MM.1S (cell line): ENCODE measurements around the gene MAP1LC3B2.

Experiments used
- DNase-seq: peaks from one replicate; pipeline ENCODE4 v3.0.0-alpha.2; 2015
- H2AFZ ChIP-seq: fragments of 300-600 bp; sonication (generic); 2 replicates; pipeline ENCODE4 v1.6.0; 2016; ENCODE audit warnings: antibody characterized with exemption, low read length
- H3F3A ChIP-seq: fragments of 300-600 bp; sonication (generic); 2 replicates; pipeline ENCODE4 v1.6.1; 2016; ENCODE audit warnings: mild to moderate bottlenecking, antibody characterized with exemption, low read length, moderate library complexity, mixed read lengths; ENCODE audit not compliant: insufficient read depth
- H3K27ac ChIP-seq: fragments of 300-600 bp; sonication (generic); 2 replicates; pipeline ENCODE4 v1.5.1; 2016; ENCODE audit warnings: mild to moderate bottlenecking, low read length
- H3K27me3 ChIP-seq: fragments of 300-600 bp; sonication (generic); replicated peaks from 2 replicates; pipeline ENCODE4 v1.6.0; 2016; ENCODE audit warnings: low read length; ENCODE audit not compliant: insufficient read depth
- H3K36me3 ChIP-seq: fragments of 300-600 bp; sonication (generic); replicated peaks from 2 replicates; pipeline ENCODE4 v1.6.1; 2016; ENCODE audit warnings: mild to moderate bottlenecking, low read length, mixed read lengths; ENCODE audit not compliant: insufficient read depth
- H3K4me1 ChIP-seq: fragments of 300-600 bp; sonication (generic); 2 replicates; pipeline ENCODE4 v1.6.1; 2016; ENCODE audit warnings: low read length, mixed read lengths
- H3K4me2 ChIP-seq: fragments of 300-600 bp; sonication (generic); 2 replicates; pipeline ENCODE4 v1.6.0; 2016; ENCODE audit warnings: low read depth, low read length
- H3K4me3 ChIP-seq: fragments of 300-600 bp; sonication (generic); 2 replicates; pipeline ENCODE4 v1.5.1; 2016; ENCODE audit warnings: low read length, mixed read lengths
- H3K79me2 ChIP-seq: fragments of 300-600 bp; sonication (generic); 2 replicates; pipeline ENCODE4 v1.6.1; 2016; ENCODE audit warnings: mixed run types, low read length, mixed read lengths
- H3K9ac ChIP-seq: fragments of 300-600 bp; sonication (generic); 2 replicates; pipeline ENCODE4 v1.6.1; 2016; ENCODE audit warnings: low read length, mixed read lengths
- H3K9me2 ChIP-seq: fragments of 300-600 bp; sonication (generic); replicated peaks from 2 replicates; pipeline ENCODE4 v1.6.1; 2016; ENCODE audit warnings: mild to moderate bottlenecking, low read length, mixed read lengths; ENCODE audit not compliant: insufficient read depth
- H3K9me3 ChIP-seq: fragments of 300-600 bp; sonication (generic); replicated peaks from 2 replicates; pipeline ENCODE4 v1.6.1; 2016; ENCODE audit warnings: mild to moderate bottlenecking, low read length, mixed read lengths; ENCODE audit not compliant: insufficient read depth
- H4K20me1 ChIP-seq: fragments of 300-600 bp; sonication (generic); 2 replicates; pipeline ENCODE4 v1.6.1; 2016; ENCODE audit warnings: mild to moderate bottlenecking, low read length, moderate library complexity, mixed read lengths; ENCODE audit not compliant: insufficient read depth
- CTCF ChIP-seq: fragments of 300-600 bp; sonication (generic); IDR thresholded peaks from 2 replicates; pipeline ENCODE4 v1.5.1; 2016; ENCODE audit warnings: antibody characterized with exemption, low read length, mixed read lengths
- EZH2 ChIP-seq: fragments of 300-600 bp; sonication (generic); optimal IDR thresholded peaks from 2 replicates; pipeline ENCODE3; 2017; ENCODE audit warnings: low read depth, mild to moderate bottlenecking, antibody characterized with exemption, low read length, mixed read lengths
- EZH2phosphoT487 ChIP-seq: fragments of 300-600 bp; sonication (generic); IDR thresholded peaks from 2 replicates; pipeline ENCODE4 v1.6.1; 2018; ENCODE audit warnings: antibody characterized with exemption, low read length

Gene MAP1LC3B2

GRCh38 chr12:116606397-116606796 is 47.2 kb downstream of the MAP1LC3B2 start:
- H3K4me2 ChIP-seq = no peak overlapping the region
- H4K20me1 ChIP-seq = no peaks in the 10 kb centered on the region
- no peak overlapping the region for H2AFZ ChIP-seq

GRCh38 chr12:116607039-116607438 is 47.9 kb downstream of the MAP1LC3B2 start:
- Histone ChIP-seq H2AFZ (no peak overlapping the region), H3K9ac (no peak overlapping the region), H3K9me2 (no peaks in the 10 kb centered on the region), H3K27ac (no peak overlapping the region), H3K4me1 (no peaks in the 10 kb centered on the region), H3K4me3 (no peak overlapping the region), H3F3A (no peaks in the 10 kb centered on the region), H3K36me3 (no peaks in the 10 kb centered on the region), H3K4me2 (no peak overlapping the region), H3K9me3 (no peaks in the 10 kb centered on the region), H4K20me1 (no peaks in the 10 kb centered on the region), H3K79me2 (no peaks in the 10 kb centered on the region), H3K27me3 (no peaks in the 10 kb centered on the region)
- DNase-seq = no peak
- TF ChIP-seq CTCF (no peak), EZH2phosphoT487 (no peak), EZH2 (no peak)

More at GRCh38 chr12:116606397-116606796, 47.2 kb downstream of the MAP1LC3B2 start:
- H3K36me3 ChIP-seq = no peaks in the 10 kb centered on the region
- H3K27ac ChIP-seq = no peak overlapping the region
- no peaks in the 10 kb centered on the region for H3K4me1 ChIP-seq
- no peaks in the 10 kb centered on the region for H3K9me2 ChIP-seq
- no peak for DNase-seq
- TF ChIP-seq CTCF = no peak
- TF ChIP-seq EZH2phosphoT487 = no peak
- TF ChIP-seq EZH2 = no peak
- H3K9me3 ChIP-seq = no peaks in the 10 kb centered on the region
- H3K4me3 ChIP-seq = no peak overlapping the region
- no peak overlapping the region for H3K9ac ChIP-seq
- H3K27me3 ChIP-seq = no peaks in the 10 kb centered on the region
- no peaks in the 10 kb centered on the region for H3K79me2 ChIP-seq
- no peaks in the 10 kb centered on the region for H3F3A ChIP-seq

DNA sequence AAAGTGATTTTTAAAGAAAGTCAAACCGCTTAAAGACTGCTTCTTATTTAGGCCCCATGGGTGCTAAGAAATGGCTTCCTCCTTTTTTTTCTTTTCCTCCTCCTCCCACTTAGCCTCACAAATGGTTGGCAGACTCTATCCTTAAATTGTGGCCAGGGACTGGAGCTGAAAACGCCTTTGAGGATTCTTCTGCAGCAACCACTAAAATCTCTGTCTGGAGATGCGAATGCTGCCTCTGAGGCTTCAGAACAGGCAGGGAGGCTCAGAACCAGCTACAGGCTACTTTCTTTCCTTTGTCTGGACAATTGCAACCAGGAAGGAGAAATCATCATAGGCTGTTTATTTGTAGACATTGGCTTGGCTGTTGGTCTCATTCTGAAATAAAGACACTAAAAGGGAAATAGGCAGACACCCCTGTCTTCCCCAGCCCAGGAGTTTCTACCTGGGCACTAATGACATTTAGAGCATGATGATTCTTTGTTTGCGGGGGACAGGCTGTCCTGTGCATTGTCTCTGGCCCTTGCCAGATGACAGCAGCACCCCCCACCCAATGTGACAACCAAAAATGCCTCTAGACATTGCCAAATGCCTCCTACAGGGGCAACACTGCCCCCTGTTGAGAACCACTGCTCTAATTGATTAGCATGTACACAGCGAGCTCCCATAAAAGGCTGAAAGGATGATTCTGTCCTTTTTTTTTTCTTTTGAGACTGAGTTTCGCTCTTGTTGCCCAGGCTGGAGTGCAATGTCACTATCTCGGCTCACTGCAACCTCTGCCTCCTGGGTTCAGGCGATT is 50.3 kb downstream of the MAP1LC3B2 start:
- H4K20me1 ChIP-seq = no peaks in the 10 kb centered on the region
- DNase-seq = peak; percentile 6
- no peaks in the 10 kb centered on the region for H3K9me2 ChIP-seq
- no peak overlapping the region for H3K4me3 ChIP-seq
- no peaks in the 10 kb centered on the region for H3K27me3 ChIP-seq
- TF ChIP-seq EZH2phosphoT487 (no peak), EZH2 (no peak), CTCF (peak; percentile 12; the same call in 1 of the 2 replicates)
- H3K36me3 ChIP-seq = no peaks in the 10 kb centered on the region
- H2AFZ ChIP-seq = no peak overlapping the region
- no peak overlapping the region for H3K4me2 ChIP-seq
- H3K4me1 ChIP-seq = no peaks in the 10 kb centered on the region
- H3K79me2 ChIP-seq = no peaks in the 10 kb centered on the region
- no peaks in the 10 kb centered on the region for H3K9me3 ChIP-seq
- H3F3A ChIP-seq = no peaks in the 10 kb centered on the region
- no peak overlapping the region for H3K27ac ChIP-seq
- H3K9ac ChIP-seq = no peak overlapping the region
